H9 (cell line): ENCODE data around the gene ADIRF. TPM values are rescaled to one million over a fixed set of nuclear protein-coding genes. Genes with fewer than 3 reads are reported as not detected.

ENCODE experiments used
- DNase-seq: peaks from one replicate; pipeline ENCODE4 v3.0.0-alpha.2; 2017
- H2AFZ ChIP-seq: one replicate; pipeline ENCODE4 v1.6.1; 2013; ENCODE audit warnings: mild to moderate bottlenecking, low read length, control low read depth, moderate library complexity
- H2AK5ac ChIP-seq: 2 replicates; pipeline ENCODE4 v1.6.1; 2013; ENCODE audit warnings: low read length, control low read depth, mixed read lengths; ENCODE audit not compliant: insufficient read length
- H2BK120ac ChIP-seq: one replicate; pipeline ENCODE4 v1.6.1; 2013; ENCODE audit warnings: low read depth, mild to moderate bottlenecking, low read length, control low read depth, inconsistent platforms; ENCODE audit not compliant: poor library complexity, severe bottlenecking
- H2BK12ac ChIP-seq: 2 replicates; pipeline ENCODE4 v1.6.1; 2013; ENCODE audit warnings: low read length, control low read depth, mixed read lengths, low read depth; ENCODE audit not compliant: insufficient read length
- H2BK15ac ChIP-seq: 2 replicates; pipeline ENCODE4 v1.6.1; 2013; ENCODE audit warnings: low read depth, low read length, control low read depth
- H2BK20ac ChIP-seq: one replicate; pipeline ENCODE4 v1.6.1; 2013; ENCODE audit warnings: low read depth, mild to moderate bottlenecking, low read length, control low read depth, inconsistent platforms; ENCODE audit not compliant: poor library complexity, severe bottlenecking
- H2BK5ac ChIP-seq: 2 replicates; pipeline ENCODE4 v1.6.1; 2013; ENCODE audit warnings: low read length, control low read depth, mixed read lengths; ENCODE audit not compliant: insufficient read length
- H3K14ac ChIP-seq: 2 replicates; pipeline ENCODE4 v1.6.1; 2013; ENCODE audit warnings: low read length, control low read depth; ENCODE audit not compliant: insufficient read depth
- H3K18ac ChIP-seq: 2 replicates; pipeline ENCODE4 v1.6.1; 2013; ENCODE audit warnings: low read depth, mild to moderate bottlenecking, mixed read lengths, low read length, control low read depth; ENCODE audit not compliant: insufficient read length
- H3K23ac ChIP-seq: 2 replicates; pipeline ENCODE4 v1.6.1; 2013; ENCODE audit warnings: low read length, control low read depth, mixed read lengths, low read depth; ENCODE audit not compliant: insufficient read length
- H3K23me2 ChIP-seq: 2 replicates; pipeline ENCODE4 v1.6.1; 2013; ENCODE audit warnings: low read depth, mild to moderate bottlenecking, mixed read lengths, low read length, control low read depth; ENCODE audit not compliant: insufficient read length, poor library complexity, severe bottlenecking
- H3K27ac ChIP-seq: 2 replicates; pipeline ENCODE4 v1.5.1; 2013; ENCODE audit warnings: low read length, control low read depth, mixed read lengths, low read depth; ENCODE audit not compliant: insufficient read length
- H3K27me3 ChIP-seq: 2 replicates; pipeline ENCODE4 v1.6.1; 2013; ENCODE audit warnings: low read length, control low read depth, inconsistent platforms; ENCODE audit not compliant: insufficient read depth
- H3K4ac ChIP-seq: 2 replicates; pipeline ENCODE4 v1.6.1; 2013; ENCODE audit warnings: low read depth, mild to moderate bottlenecking, control low read depth, inconsistent platforms, low read length, moderate library complexity
- H3K4me1 ChIP-seq: 2 replicates; pipeline ENCODE4 v1.6.1; 2013; ENCODE audit warnings: low read length, control low read depth, inconsistent platforms; ENCODE audit not compliant: insufficient read depth
- H3K4me2 ChIP-seq: 2 replicates; pipeline ENCODE4 v1.6.1; 2013; ENCODE audit warnings: low read length, control low read depth, mixed read lengths; ENCODE audit not compliant: insufficient read length, insufficient read depth
- H3K56ac ChIP-seq: 2 replicates; pipeline ENCODE4 v1.6.1; 2013; ENCODE audit warnings: low read depth, mild to moderate bottlenecking, mixed read lengths, low read length, control low read depth; ENCODE audit not compliant: insufficient read length
- H3K79me1 ChIP-seq: 2 replicates; pipeline ENCODE4 v1.6.1; 2013; ENCODE audit warnings: low read depth, mild to moderate bottlenecking, moderate library complexity, low read length, control low read depth, inconsistent platforms; ENCODE audit not compliant: insufficient read depth, poor library complexity, severe bottlenecking
- H3K79me2 ChIP-seq: 2 replicates; pipeline ENCODE4 v1.6.1; 2013; ENCODE audit warnings: low read length, control low read depth, inconsistent platforms; ENCODE audit not compliant: insufficient read depth
- H3K9ac ChIP-seq: 2 replicates; pipeline ENCODE4 v1.6.1; 2013; ENCODE audit warnings: low read length, control low read depth, mixed read lengths; ENCODE audit not compliant: insufficient read length; ENCODE audit errors: extremely low read depth
- H3K9me3 ChIP-seq: one replicate; pipeline ENCODE4 v1.6.1; 2013; ENCODE audit warnings: low read depth, low read length, inconsistent platforms; ENCODE audit not compliant: control insufficient read depth
- H3T11ph ChIP-seq: one replicate; pipeline ENCODE4 v1.6.1; 2013; ENCODE audit warnings: mild to moderate bottlenecking, low read length, control low read depth, inconsistent platforms
- H4K20me1 ChIP-seq: one replicate; pipeline ENCODE4 v1.6.1; 2013; ENCODE audit not compliant: control insufficient read depth, insufficient read length, insufficient read depth
- H4K5ac ChIP-seq: 2 replicates; pipeline ENCODE4 v1.6.1; 2013; ENCODE audit warnings: low read depth, mild to moderate bottlenecking, mixed read lengths, low read length, control low read depth; ENCODE audit not compliant: insufficient read length
- H4K8ac ChIP-seq: replicated peaks from 2 replicates; pipeline ENCODE4 v1.6.1; 2013; ENCODE audit warnings: low read length, control low read depth, mixed read lengths, low read depth; ENCODE audit not compliant: insufficient read length
- H4K91ac ChIP-seq: 2 replicates; pipeline ENCODE4 v1.6.1; 2013; ENCODE audit warnings: low read depth, mild to moderate bottlenecking, moderate library complexity, mixed read lengths, low read length, control low read depth; ENCODE audit not compliant: insufficient read length
- H3K27ac Mint-ChIP-seq, 3 experiments: 2 replicates in 2 of 3; 3 replicates in 1 of 3; pipeline ENCODE4 v1.8.0; 2020 to 2021; ENCODE audit warnings: mixed read lengths in 3 of 3, mild to moderate bottlenecking in 1 of 3, moderate library complexity in 1 of 3
- H3K27me3 Mint-ChIP-seq: 2 replicates; pipeline ENCODE4 v1.8.0; 2021; ENCODE audit warnings: low read depth, mild to moderate bottlenecking, moderate library complexity, mixed read lengths
- H3K36me3 Mint-ChIP-seq, 3 experiments: 2 replicates in 2 of 3; 3 replicates in 1 of 3; pipeline ENCODE4 v1.8.0; 2020 to 2021; ENCODE audit warnings: low read depth in 3 of 3, mixed read lengths in 3 of 3; ENCODE audit not compliant: insufficient read depth in 1 of 3
- H3K4me1 Mint-ChIP-seq, 2 experiments: 2 replicates each; pipeline ENCODE4 v1.8.0; 2020; ENCODE audit warnings: mixed read lengths in 2 of 2
- H3K4me3 Mint-ChIP-seq, 2 experiments: 2 replicates in 1 of 2; 3 replicates in 1 of 2; pipeline ENCODE4 v1.8.0; 2020 to 2021; ENCODE audit warnings: mild to moderate bottlenecking in 2 of 2, mixed read lengths in 2 of 2, moderate library complexity in 1 of 2
- H3K9me3 Mint-ChIP-seq, 2 experiments: 2 replicates in 1 of 2; 3 replicates in 1 of 2; pipeline ENCODE4 v1.8.0; 2020; ENCODE audit warnings: mild to moderate bottlenecking in 2 of 2, mixed read lengths in 2 of 2, moderate library complexity in 1 of 2
- CTCF ChIP-seq: fragments of 200-600 bp; sonication (generic); conservative IDR thresholded peaks from 3 replicates; pipeline ENCODE4 v1.8.0; 2021; ENCODE audit warnings: antibody characterized with exemption, mild to moderate bottlenecking
- WGBS: extraction: QIAGEN DNeasy Blood & Tissue Kit; methylation state at CpG from one replicate; pipeline ENCODE4 v1.1.7; 2013; ENCODE audit warnings: missing lambda C conversion rate, low lambda C conversion rate, mixed read lengths; ENCODE audit not compliant: insufficient read length; ENCODE audit errors: extremely low coverage; 5-methylcytosine and 5-hydroxymethylcytosine counted together
- total RNA-seq: library from RNA; stranded (reverse); gene quantifications from 2 replicates; pipeline ENCODE4 v1.2.1, GENCODE V29; 2021

The ADIRF gene
- total RNA-seq, 1 experiment from 2014 or later, result not detected

- no CpG with 5 or more reads among the region's 11 CpGs for WGBS
- Histone ChIP-seq H2BK12ac (no peak overlapping the region), H4K8ac (no peak overlapping the region), H2BK5ac (no peak overlapping the region), H3K18ac (no peak overlapping the region), H3K23me2 (peaks cover 15% of the 10 kb centered on the region), H3K79me1 (no peaks in the 10 kb centered on the region), H3K9me3 (no peaks in the 10 kb centered on the region), H3K56ac (no peak overlapping the region), H2AFZ (no peak overlapping the region), H3K79me2 (no peaks in the 10 kb centered on the region), H3K27ac (no peak overlapping the region), H4K20me1 (no peaks in the 10 kb centered on the region), H2BK120ac (no peak overlapping the region), H3K9ac (no peak overlapping the region), H3T11ph (no peak overlapping the region), H4K5ac (no peak overlapping the region), H4K91ac (no peak overlapping the region), H3K4ac (no peak overlapping the region), H2AK5ac (no peak overlapping the region), H3K27me3 (peaks cover 10% of the 10 kb centered on the region; the same call in 1 of the 2 replicates), H2BK20ac (no peak overlapping the region), H3K23ac (no peak overlapping the region), H2BK15ac (no peak overlapping the region), H3K4me2 (no peak overlapping the region), H3K4me1 (no peaks in the 10 kb centered on the region; the same call in 1 of the 2 replicates), H3K14ac (no peak overlapping the region)
- Mint-ChIP-seq H3K27ac (no peak overlapping the region), H3K4me1 (peaks cover 21 to 29% of the 10 kb centered on the region in 2 experiments), H3K27me3 (peaks cover 32% of the 10 kb centered on the region), H3K9me3 (peaks cover 0 to 4% of the 10 kb centered on the region in 2 experiments; a peak in 1 of 5 replicates), H3K36me3 (peaks cover 0 to 3% (median 0%) of the 10 kb centered on the region in 3 experiments; a peak in 1 of 7 replicates), H3K4me3 (peak overlapping the region; percentile 16 to 22)
- TF ChIP-seq CTCF, result no peak
- no peak for DNase-seq
These were observed 4.5 kb downstream of the ADIRF start for GRCh38 chr10:86972613-86973380.
